IMR-90 (cell line): ENCODE measurements around the gene TP73. TPM values are rescaled to one million over a fixed set of nuclear protein-coding genes. Genes with fewer than 3 reads are reported as not detected.

Source experiments
- ATAC-seq: fragments of 200-7000 bp; cut with Tn5 transposase; 2 replicates; pipeline ENCODE4 v1.9.1; 2020; ENCODE audit warnings: low read depth, mild to moderate bottlenecking, moderate library complexity
- BruUV-seq: library from RNA; stranded (reverse); fragments of 400-500 nt; replicated peaks from 2 replicates; lab custom pipeline; 2021; lab: Mats Ljungman, UMichigan
- CTCF ChIA-PET: fragments of 300-600 bp; formaldehyde crosslinking; extraction: SDS; loops from one replicate; lab custom pipeline; 2021; ENCODE audit warnings: antibody characterized with exemption; lab: Yijun Ruan, JAX
- POLR2A ChIA-PET: fragments of 300-600 bp; sonication (Branson Sonifier 250); formaldehyde crosslinking; loops from one replicate; lab custom pipeline; 2022; ENCODE audit warnings: antibody characterized with exemption; ENCODE audit not compliant: unreplicated experiment; lab: Charles Lee
- DNase-seq: peaks from one replicate; pipeline ENCODE4 v3.0.0; 2013
- H2AFZ ChIP-seq: replicated peaks from 2 replicates; pipeline ENCODE3; 2013; ENCODE audit warnings: low read length, mild to moderate bottlenecking; ENCODE audit not compliant: poor library complexity
- H2AK5ac ChIP-seq: 2 replicates; pipeline ENCODE4 v1.6.1; 2013; ENCODE audit warnings: low read depth, low read length, inconsistent platforms
- H2AK9ac ChIP-seq: replicated peaks from 2 replicates; pipeline ENCODE3; 2013; ENCODE audit warnings: mild to moderate bottlenecking, low read depth, low read length, moderate library complexity; ENCODE audit not compliant: poor library complexity
- H2BK120ac ChIP-seq: 2 replicates; pipeline ENCODE4 v1.6.1; 2013; ENCODE audit warnings: low read depth, low read length, inconsistent platforms
- H2BK15ac ChIP-seq: 3 replicates; pipeline ENCODE4 v1.6.1; 2013; ENCODE audit warnings: low read depth, low read length, inconsistent platforms
- H2BK20ac ChIP-seq: 2 replicates; pipeline ENCODE4 v1.6.1; 2013; ENCODE audit warnings: low read depth, mild to moderate bottlenecking, inconsistent platforms, low read length, moderate library complexity
- H2BK5ac ChIP-seq: 2 replicates; pipeline ENCODE4 v1.6.1; 2013; ENCODE audit warnings: mild to moderate bottlenecking, low read depth, low read length, inconsistent platforms; ENCODE audit not compliant: poor library complexity, severe bottlenecking
- H3K14ac ChIP-seq: replicated peaks from 2 replicates; pipeline ENCODE4 v1.6.1; 2013; ENCODE audit warnings: low read depth, low read length, inconsistent platforms
- H3K18ac ChIP-seq: 2 replicates; pipeline ENCODE4 v1.6.1; 2013; ENCODE audit warnings: low read depth, low read length, control low read depth
- H3K23ac ChIP-seq: 2 replicates; pipeline ENCODE4 v1.6.1; 2013; ENCODE audit warnings: low read depth, low read length, inconsistent platforms
- H3K27ac ChIP-seq: 2 replicates; pipeline ENCODE4 v1.5.1; 2013; ENCODE audit warnings: mild to moderate bottlenecking, control low read depth, low read length; ENCODE audit not compliant: insufficient read depth
- H3K27me3 ChIP-seq: 2 replicates; pipeline ENCODE4 v1.6.1; 2013; ENCODE audit warnings: low read length; ENCODE audit not compliant: control insufficient read depth, insufficient read depth
- H3K36me3 ChIP-seq: 2 replicates; pipeline ENCODE4 v1.6.1; 2013; ENCODE audit warnings: low read length, mixed read lengths; ENCODE audit not compliant: control insufficient read depth, insufficient read depth
- H3K4ac ChIP-seq: 2 replicates; pipeline ENCODE4 v1.6.1; 2013; ENCODE audit warnings: low read depth, low read length, inconsistent platforms
- H3K4me1 ChIP-seq: 2 replicates; pipeline ENCODE4 v1.6.1; 2013; ENCODE audit warnings: low read length, mixed read lengths; ENCODE audit not compliant: control insufficient read depth, insufficient read depth
- H3K4me2 ChIP-seq: 2 replicates; pipeline ENCODE4 v1.6.1; 2013; ENCODE audit warnings: low read depth, mild to moderate bottlenecking, control low read depth, low read length, moderate library complexity
- H3K4me3 ChIP-seq: 2 replicates; pipeline ENCODE4 v1.5.1; 2013; ENCODE audit warnings: low read depth, mild to moderate bottlenecking, control low read depth, low read length, moderate library complexity; ENCODE audit not compliant: insufficient read depth
- H3K56ac ChIP-seq: 2 replicates; pipeline ENCODE4 v1.6.1; 2013; ENCODE audit warnings: low read length, inconsistent platforms; ENCODE audit not compliant: insufficient read depth; ENCODE audit errors: extremely low read depth
- H3K79me1 ChIP-seq, 2 experiments: 2 replicates each; pipeline ENCODE4 v1.6.1; 2013; ENCODE audit warnings: low read length in 2 of 2, inconsistent platforms in 1 of 2, low read depth in 1 of 2
- H3K9ac ChIP-seq: 2 replicates; pipeline ENCODE4 v1.6.1; 2013; ENCODE audit warnings: low read depth, low read length, control low read depth
- H3K9me1 ChIP-seq: 2 replicates; pipeline ENCODE4 v1.6.1; 2013; ENCODE audit warnings: low read length, inconsistent platforms; ENCODE audit not compliant: insufficient read depth
- H3K9me3 ChIP-seq: 2 replicates; pipeline ENCODE4 v1.6.1; 2013; ENCODE audit warnings: low read length; ENCODE audit not compliant: control insufficient read depth, insufficient read depth
- H4K20me1 ChIP-seq: 2 replicates; pipeline ENCODE4 v1.6.1; 2013; ENCODE audit warnings: low read length, inconsistent platforms; ENCODE audit not compliant: insufficient read depth
- H4K5ac ChIP-seq: 2 replicates; pipeline ENCODE4 v1.6.1; 2013; ENCODE audit warnings: mild to moderate bottlenecking, low read depth, low read length, control low read depth
- H4K8ac ChIP-seq, 2 experiments: 2 replicates each; pipeline ENCODE4 v1.6.1; 2013; ENCODE audit warnings: low read depth in 2 of 2, low read length in 2 of 2, control low read depth in 1 of 2, inconsistent platforms in 1 of 2
- H4K91ac ChIP-seq: 2 replicates; pipeline ENCODE4 v1.6.1; 2013; ENCODE audit warnings: low read depth, low read length, inconsistent platforms; ENCODE audit not compliant: insufficient read depth
- BHLHE40 ChIP-seq: fragments of 150-350 bp; IDR thresholded peaks from 2 replicates; pipeline ENCODE4 v1.6.1; 2016; ENCODE audit warnings: mild to moderate bottlenecking, low read depth, low read length
- MAFK ChIP-seq: IDR thresholded peaks from 2 replicates; pipeline ENCODE4 v1.6.1; 2012; ENCODE audit warnings: low read depth, low read length, improper control_type of control experiment
- MXI1 ChIP-seq: IDR thresholded peaks from 2 replicates; pipeline ENCODE4 v1.6.1; 2012; ENCODE audit warnings: low read depth, mild to moderate bottlenecking, low read length, moderate library complexity, borderline replicate concordance
- RCOR1 ChIP-seq: IDR thresholded peaks from 2 replicates; pipeline ENCODE4 v1.6.1; 2012; ENCODE audit warnings: mild to moderate bottlenecking, low read length, improper control_type of control experiment; ENCODE audit not compliant: insufficient replicate concordance
- SMC3 ChIP-seq: fragments of 150-350 bp; IDR thresholded peaks from 2 replicates; pipeline ENCODE4 v1.6.1; 2016; ENCODE audit warnings: low read depth, mild to moderate bottlenecking, antibody characterized with exemption, low read length, moderate library complexity
- WGBS, 2 experiments: methylation state at CpG; one replicate each; pipeline versions ENCODE4 v1.1.5 to v1.1.7; 2013; ENCODE audit warnings: missing lambda C conversion rate in 2 of 2; ENCODE audit not compliant: insufficient read length in 1 of 2; ENCODE audit errors: extremely low coverage in 2 of 2; 5-methylcytosine and 5-hydroxymethylcytosine counted together
- dilution Hi-C: fragments of 300-500 bp; cut with HindIII; formaldehyde crosslinking; loops from one replicate; pipeline ENCODE4 v1.14.3; 2018; ENCODE audit warnings: low sequenced_read_pairs; ENCODE audit not compliant: unreplicated experiment
- in situ Hi-C: fragments of 300-500 bp; cut with MboI; formaldehyde crosslinking; loops from 3 replicates; pipeline ENCODE4 v1.14.3; 2019; ENCODE audit warnings: low sequenced_read_pairs, inconsistent platforms, mixed read lengths
- intact Hi-C: fragments of 100-400 bp; cut with micrococcal nuclease; formaldehyde crosslinking; loops from 2 replicates; pipeline ENCODE4 v1.10.0; 2022
- polyA plus RNA-seq, 3 experiments: library from polyadenylated mRNA; depleted of rRNA; stranded (reverse); fragments of >200 nt; gene quantifications; 2 replicates each; pipeline ENCODE4 v1.2.3, GENCODE V29; 2012; ENCODE audit warnings: low replicate concordance in 1 of 3
- total RNA-seq: library from RNA; depleted of rRNA; stranded (reverse); fragments of >200 nt; gene quantifications from 2 replicates; pipeline ENCODE4 v1.2.3, GENCODE V29; 2012
- TF ChIP-seq, protein P1 (sequence below): fragments of 150-350 bp; IDR thresholded peaks from 2 replicates; pipeline ENCODE4 v1.6.1; 2017; ENCODE audit warnings: mild to moderate bottlenecking, antibody characterized with exemption, low read length, low read depth

TP73 gene
- total and polyA plus RNA-seq, 2 of the 4 experiments (the other 2 are of a cell fraction), result not detected

DNA sequence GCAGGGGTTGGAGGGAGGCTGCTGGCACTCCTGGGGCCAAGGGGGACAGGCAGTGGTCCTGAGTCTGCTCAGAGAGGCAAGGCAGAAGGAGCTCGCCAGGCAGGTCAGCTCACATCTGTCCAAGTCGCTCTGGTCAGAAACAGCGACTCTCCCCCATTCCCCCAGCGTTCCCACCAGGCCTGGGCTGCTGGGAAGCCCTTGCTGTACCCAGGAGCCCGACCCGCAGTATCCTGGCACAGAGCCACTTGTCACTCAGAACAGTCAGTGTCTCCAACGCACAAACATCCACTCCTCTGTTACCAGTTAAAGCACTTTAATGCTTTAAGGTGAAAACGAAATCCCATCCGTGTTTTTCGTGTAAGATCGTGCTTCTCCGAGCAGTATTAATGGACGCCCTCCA is 83.4 kb downstream of the TP73 start:
- DNase-seq (no peak), ATAC-seq (no peak)
- BruUV-seq, result no TSS peak
- no peaks in the 10 kb centered on the region for H4K20me1 ChIP-seq
- H3K4ac ChIP-seq, result no peak overlapping the region
- H3K9me3 ChIP-seq, result no peaks in the 10 kb centered on the region
- no peaks in the 10 kb centered on the region; the same call in 1 of the 2 replicates for H3K27me3 ChIP-seq
- dilution Hi-C loops, result no loop called here
- no peak overlapping the region for H2BK20ac ChIP-seq
- CTCF ChIA-PET, result interaction anchor here (0.5 kb wide), 1 partner anchor 1365 kb away, joined by 8 read pairs; no protein-coding TSS in a partner anchor
- H3K4me3 ChIP-seq, result no peak overlapping the region
- no peak overlapping the region for H3K27ac ChIP-seq
- no peak overlapping the region for H4K8ac ChIP-seq
- 93% methylated on average over 5 of the region's 13 CpGs; no CpG with 5 or more reads in 1 of the 2 experiments for WGBS, 2 experiments
- no peaks in the 10 kb centered on the region for H3K9me1 ChIP-seq
- no peak overlapping the region for H3K23ac ChIP-seq
- no peak for TF ChIP-seq MAFK
- TF ChIP-seq, protein P1, sequence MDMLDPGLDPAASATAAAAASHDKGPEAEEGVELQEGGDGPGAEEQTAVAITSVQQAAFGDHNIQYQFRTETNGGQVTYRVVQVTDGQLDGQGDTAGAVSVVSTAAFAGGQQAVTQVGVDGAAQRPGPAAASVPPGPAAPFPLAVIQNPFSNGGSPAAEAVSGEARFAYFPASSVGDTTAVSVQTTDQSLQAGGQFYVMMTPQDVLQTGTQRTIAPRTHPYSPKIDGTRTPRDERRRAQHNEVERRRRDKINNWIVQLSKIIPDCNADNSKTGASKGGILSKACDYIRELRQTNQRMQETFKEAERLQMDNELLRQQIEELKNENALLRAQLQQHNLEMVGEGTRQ, result no peak
- TF ChIP-seq BHLHE40, result no peak
- no peak for TF ChIP-seq SMC3
- TF ChIP-seq MXI1, result no peak
- no peak for TF ChIP-seq RCOR1
- no peaks in the 10 kb centered on the region for H3K4me1 ChIP-seq
- H3K4me2 ChIP-seq, result no peak overlapping the region
- POLR2A ChIA-PET, result no interaction called here
- H3K18ac ChIP-seq, result no peak overlapping the region
- H2BK120ac ChIP-seq, result no peak overlapping the region
- H3K9ac ChIP-seq, result no peak overlapping the region
- intact Hi-C loops, result no loop called here
- in situ Hi-C loops, result no loop called here
- H3K14ac ChIP-seq, result no peak overlapping the region
- no peak overlapping the region for H3K56ac ChIP-seq
- H2AFZ ChIP-seq, result no peak overlapping the region
- H2AK9ac ChIP-seq, result no peak overlapping the region
- no peak overlapping the region for H2BK5ac ChIP-seq
- no peaks in the 10 kb centered on the region for H3K79me1 ChIP-seq
- H4K91ac ChIP-seq, result no peak overlapping the region
- no peak overlapping the region for H4K5ac ChIP-seq
- peaks cover 30% of the 10 kb centered on the region for H3K36me3 ChIP-seq
- H2AK5ac ChIP-seq, result no peak overlapping the region
- H2BK15ac ChIP-seq, result no peak overlapping the region
